ENCODE results near the gene LIME1.
A peak's percentile ranks its signal among the peaks of the same experiment; 100 is the strongest.

LIME1 gene

GRCh38 chr20:63699466-63700198, 36.8 kb upstream of the LIME1 start:
- no peaks in the 10 kb centered on the region for H3K9me3 ChIP-seq (ENCODE audit: control insufficient read depth in 1 of 2, low read length in 2 of 2)
- no peak overlapping the region for H3K4me3 ChIP-seq (ENCODE audit: low read depth in 1 of 2, low read length in 2 of 2)
- peaks cover 0 to 18% of the 10 kb centered on the region in 2 donors for H3K4me1 ChIP-seq (ENCODE audit: control insufficient read depth in 1 of 2, insufficient read depth in 2 of 2, low read length in 2 of 2)
- H3K36me3 ChIP-seq (ENCODE audit: control insufficient read depth in 1 of 2, insufficient read depth in 2 of 2, low read length in 2 of 2), result peaks cover under 1 to 25% of the 10 kb centered on the region in 2 donors
- H3K27me3 ChIP-seq (ENCODE audit: low read depth, low read length), result no peaks in the 10 kb centered on the region
- H3K27ac ChIP-seq (ENCODE audit: low read length), result peak overlapping the region; percentile 56

GRCh38 chr20:63700199-63701050, 36.0 kb upstream of the LIME1 start:
- no peak overlapping the region for H3K4me3 ChIP-seq (ENCODE audit: low read depth in 1 of 2, low read length in 2 of 2)
- no peaks in the 10 kb centered on the region for H3K27me3 ChIP-seq (ENCODE audit: low read depth, low read length)
- no peak overlapping the region for H3K27ac ChIP-seq (ENCODE audit: low read length)
- H3K36me3 ChIP-seq (ENCODE audit: control insufficient read depth in 1 of 2, insufficient read depth in 2 of 2, low read length in 2 of 2), result peaks cover 8 to 27% of the 10 kb centered on the region in 2 donors
- H3K4me1 ChIP-seq (ENCODE audit: control insufficient read depth in 1 of 2, insufficient read depth in 2 of 2, low read length in 2 of 2), result peaks cover 0 to 18% of the 10 kb centered on the region in 2 donors
- H3K9me3 ChIP-seq (ENCODE audit: control insufficient read depth in 1 of 2, low read length in 2 of 2), result no peaks in the 10 kb centered on the region

GRCh38 chr20:63701051-63701328, 35.5 kb upstream of the LIME1 start:
- peaks cover 0 to 20% of the 10 kb centered on the region in 2 donors for H3K4me1 ChIP-seq (ENCODE audit: control insufficient read depth in 1 of 2, insufficient read depth in 2 of 2, low read length in 2 of 2)
- H3K27ac ChIP-seq (ENCODE audit: low read length), result no peak overlapping the region
- no peak overlapping the region for H3K4me3 ChIP-seq (ENCODE audit: low read depth in 1 of 2, low read length in 2 of 2)

DNA sequence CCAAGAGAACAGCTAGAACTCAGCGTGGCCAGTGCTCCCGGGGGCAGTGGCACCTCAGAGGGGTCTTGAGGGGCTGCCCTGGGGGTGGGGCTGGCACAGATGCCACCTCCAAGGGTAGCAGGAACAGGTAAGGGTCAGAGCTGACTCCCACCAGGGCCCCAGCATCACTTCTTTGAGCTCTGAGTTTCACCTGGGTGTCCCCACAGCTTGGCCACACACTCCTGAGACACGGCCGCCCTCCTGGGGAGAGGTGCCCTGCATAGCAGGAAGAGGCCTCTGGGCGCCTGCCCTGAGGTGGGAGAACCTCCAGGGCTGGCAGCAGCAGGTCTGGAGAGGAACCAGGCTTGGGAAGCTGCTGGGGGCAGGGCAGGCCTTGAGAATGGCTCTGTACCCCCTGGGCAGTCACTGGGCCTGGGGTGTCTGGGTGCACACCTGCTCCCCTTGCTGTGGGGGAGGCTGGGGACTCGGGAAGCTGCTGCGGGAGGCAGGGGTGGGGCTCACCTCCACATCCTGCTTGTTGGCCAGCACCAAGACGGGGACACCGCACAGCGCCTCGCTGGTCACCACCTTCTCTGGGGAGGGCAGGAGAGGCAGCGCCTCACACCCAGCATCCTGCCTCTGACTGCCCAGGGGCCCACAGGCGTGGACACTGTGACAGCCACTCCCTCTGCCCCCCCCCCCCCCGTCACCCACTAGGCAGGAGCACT, 35.0 kb upstream of the LIME1 start:
- peaks cover 19 to 33% of the 10 kb centered on the region in 2 donors for H3K36me3 ChIP-seq (ENCODE audit: control insufficient read depth in 1 of 2, insufficient read depth in 2 of 2, low read length in 2 of 2)
- H3K4me3 ChIP-seq (ENCODE audit: low read depth in 1 of 2, low read length in 2 of 2), result no peak overlapping the region
- H3K27me3 ChIP-seq (ENCODE audit: low read depth, low read length), result no peaks in the 10 kb centered on the region
- no peak overlapping the region for H3K27ac ChIP-seq (ENCODE audit: low read length)
- no peaks in the 10 kb centered on the region for H3K9me3 ChIP-seq (ENCODE audit: control insufficient read depth in 1 of 2, low read length in 2 of 2)
- H3K4me1 ChIP-seq (ENCODE audit: control insufficient read depth in 1 of 2, insufficient read depth in 2 of 2, low read length in 2 of 2), result peaks cover 4 to 25% of the 10 kb centered on the region in 2 donors

More at GRCh38 chr20:63701051-63701328, 35.5 kb upstream of the LIME1 start:
- H3K27me3 ChIP-seq (ENCODE audit: low read depth, low read length), result no peaks in the 10 kb centered on the region
- H3K36me3 ChIP-seq (ENCODE audit: control insufficient read depth in 1 of 2, insufficient read depth in 2 of 2, low read length in 2 of 2), result peaks cover 14 to 29% of the 10 kb centered on the region in 2 donors
- no peaks in the 10 kb centered on the region for H3K9me3 ChIP-seq (ENCODE audit: control insufficient read depth in 1 of 2, low read length in 2 of 2)

- H3K27ac ChIP-seq (ENCODE audit: low read length), result no peak overlapping the region
Measured at GRCh38 chr20:63702036-63702665, 34.3 kb upstream of the LIME1 start.

GRCh38 chr20:63702751-63703470, 33.6 kb upstream of the LIME1 start:
- Histone ChIP-seq H3K4me3 (ENCODE audit: low read depth in 1 of 2, low read length in 2 of 2) (no peak overlapping the region), H3K9me3 (ENCODE audit: control insufficient read depth in 1 of 2, low read length in 2 of 2) (no peaks in the 10 kb centered on the region), H3K27ac (ENCODE audit: low read length) (no peak overlapping the region), H3K36me3 (ENCODE audit: control insufficient read depth in 1 of 2, insufficient read depth in 2 of 2, low read length in 2 of 2) (peaks cover 19 to 35% of the 10 kb centered on the region in 2 donors), H3K27me3 (ENCODE audit: low read depth, low read length) (no peaks in the 10 kb centered on the region), H3K4me1 (ENCODE audit: control insufficient read depth in 1 of 2, insufficient read depth in 2 of 2, low read length in 2 of 2) (peaks cover 6 to 23% of the 10 kb centered on the region in 2 donors)

More at GRCh38 chr20:63702036-63702665, 34.3 kb upstream of the LIME1 start:
- Histone ChIP-seq H3K4me3 (ENCODE audit: low read depth in 1 of 2, low read length in 2 of 2) (no peak overlapping the region), H3K36me3 (ENCODE audit: control insufficient read depth in 1 of 2, insufficient read depth in 2 of 2, low read length in 2 of 2) (peaks cover 19 to 35% of the 10 kb centered on the region in 2 donors), H3K9me3 (ENCODE audit: control insufficient read depth in 1 of 2, low read length in 2 of 2) (no peaks in the 10 kb centered on the region), H3K4me1 (ENCODE audit: control insufficient read depth in 1 of 2, insufficient read depth in 2 of 2, low read length in 2 of 2) (peaks cover 6 to 25% of the 10 kb centered on the region in 2 donors), H3K27me3 (ENCODE audit: low read depth, low read length) (no peaks in the 10 kb centered on the region)

- Histone ChIP-seq H3K9me3 (ENCODE audit: control insufficient read depth in 1 of 2, low read length in 2 of 2) (no peaks in the 10 kb centered on the region), H3K27me3 (ENCODE audit: low read depth, low read length) (no peaks in the 10 kb centered on the region), H3K4me3 (ENCODE audit: low read depth in 1 of 2, low read length in 2 of 2) (no peak overlapping the region), H3K27ac (ENCODE audit: low read length) (no peak overlapping the region), H3K4me1 (ENCODE audit: control insufficient read depth in 1 of 2, insufficient read depth in 2 of 2, low read length in 2 of 2) (peaks cover 6 to 21% of the 10 kb centered on the region in 2 donors), H3K36me3 (ENCODE audit: control insufficient read depth in 1 of 2, insufficient read depth in 2 of 2, low read length in 2 of 2) (peaks cover 19 to 35% of the 10 kb centered on the region in 2 donors)
Measured at GRCh38 chr20:63703471-63703975, 32.9 kb upstream of the LIME1 start.

DNA sequence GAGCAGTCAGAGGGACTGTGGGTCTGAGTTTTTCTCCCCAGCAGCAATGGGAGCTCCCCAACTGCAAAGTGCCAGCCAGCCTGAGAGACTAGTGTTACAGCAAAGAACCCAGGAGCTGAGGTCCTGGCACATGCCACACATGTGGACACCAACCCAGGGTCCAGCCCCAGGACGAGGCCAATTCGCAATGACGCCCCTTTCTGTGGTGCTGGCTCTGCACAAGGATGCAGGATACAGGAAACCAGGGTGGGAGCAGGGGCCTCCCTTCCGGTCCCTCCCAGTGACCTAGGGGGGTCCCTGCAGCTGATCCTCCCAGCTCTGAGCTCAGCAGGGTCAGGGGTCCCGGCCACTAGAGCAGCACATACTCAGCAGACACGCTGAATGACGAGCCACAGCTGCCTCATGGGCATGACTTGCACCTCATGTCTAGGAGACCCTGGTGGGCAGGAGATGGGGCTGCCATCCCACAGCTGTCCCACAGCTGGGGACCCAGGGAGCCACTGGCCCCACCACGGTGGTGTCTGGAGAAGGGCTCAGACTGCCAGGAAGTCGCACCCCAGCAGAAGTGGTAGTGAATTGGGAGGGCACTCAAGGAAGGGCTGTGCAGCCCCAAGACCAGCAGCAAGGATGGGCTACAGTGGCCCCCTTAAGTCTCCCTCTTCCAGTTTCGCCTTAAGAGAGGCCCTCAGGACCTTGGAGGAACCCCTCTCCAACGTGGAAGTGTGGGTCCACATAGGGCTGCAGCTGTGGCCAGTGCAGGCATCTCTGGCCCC, 32.3 kb upstream of the LIME1 start:
- peaks cover 19 to 35% of the 10 kb centered on the region in 2 donors for H3K36me3 ChIP-seq (ENCODE audit: control insufficient read depth in 1 of 2, insufficient read depth in 2 of 2, low read length in 2 of 2)
- H3K9me3 ChIP-seq (ENCODE audit: control insufficient read depth in 1 of 2, low read length in 2 of 2), result no peaks in the 10 kb centered on the region
- no peaks in the 10 kb centered on the region for H3K27me3 ChIP-seq (ENCODE audit: low read depth, low read length)
- no peak overlapping the region for H3K27ac ChIP-seq (ENCODE audit: low read length)
- no peak overlapping the region for H3K4me3 ChIP-seq (ENCODE audit: low read depth in 1 of 2, low read length in 2 of 2)
- H3K4me1 ChIP-seq (ENCODE audit: control insufficient read depth in 1 of 2, insufficient read depth in 2 of 2, low read length in 2 of 2), result peaks cover 9 to 25% of the 10 kb centered on the region in 2 donors

GRCh38 chr20:63704749-63705117, 31.7 kb upstream of the LIME1 start:
- Histone ChIP-seq H3K9me3 (ENCODE audit: control insufficient read depth in 1 of 2, low read length in 2 of 2) (no peaks in the 10 kb centered on the region), H3K27me3 (ENCODE audit: low read depth, low read length) (no peaks in the 10 kb centered on the region), H3K27ac (ENCODE audit: low read length) (no peak overlapping the region), H3K36me3 (ENCODE audit: control insufficient read depth in 1 of 2, insufficient read depth in 2 of 2, low read length in 2 of 2) (peaks cover 19 to 35% of the 10 kb centered on the region in 2 donors), H3K4me3 (ENCODE audit: low read depth in 1 of 2, low read length in 2 of 2) (no peak overlapping the region), H3K4me1 (ENCODE audit: control insufficient read depth in 1 of 2, insufficient read depth in 2 of 2, low read length in 2 of 2) (peaks cover 9 to 31% of the 10 kb centered on the region in 2 donors)
